Upper lobe of left lung (tissue), 4 donors: ENCODE data around the gene IL1RL1.

Experiments
- POLR2A ChIP-seq, 4 donors: fragments of 450-650 bp; IDR thresholded peaks; one replicate each; pipeline ENCODE4 v1.5.1; 2016 to 2017; ENCODE audit warnings: antibody characterized with exemption in 4 of 4, mild to moderate bottlenecking in 2 of 4
- POLR2AphosphoS5 ChIP-seq, 2 donors: sonication (generic); formaldehyde crosslinking; IDR thresholded peaks; one replicate each; pipeline ENCODE4 v1.5.1; 2017; ENCODE audit warnings: antibody characterized with exemption in 2 of 2

DNA sequence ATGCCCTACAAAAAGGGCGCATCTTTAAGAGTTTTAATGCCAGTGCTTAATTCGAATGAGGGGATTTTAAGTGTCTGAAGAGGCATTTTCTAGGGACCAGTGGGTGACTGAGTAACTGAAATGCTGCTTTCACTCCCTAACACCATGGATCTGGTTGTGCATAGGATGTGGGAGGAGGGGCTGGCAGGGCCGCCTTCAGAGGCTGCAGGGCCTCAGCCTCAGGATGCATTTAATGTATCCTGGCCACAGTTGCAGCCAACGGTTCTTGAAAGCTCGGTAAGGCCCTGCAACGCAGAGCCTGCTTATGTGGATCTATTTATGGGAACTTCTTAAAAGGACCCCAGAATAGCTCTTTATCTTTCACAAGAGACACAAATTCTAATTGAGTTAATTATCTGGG, 85.8 kb downstream of the IL1RL1 start:
- no peak for TF ChIP-seq POLR2AphosphoS5 (IDR thresholded peaks at IDR 0.05)
- no peak for TF ChIP-seq POLR2A (IDR thresholded peaks at IDR 0.05)
